GM18517 (cell line): Measurements from ENCODE around the gene C20orf202.

Source experiments
- ATAC-seq: cut with Tn5 transposase; IDR thresholded peaks from one replicate; pipeline ENCODE4 v1.9.1; 2021; ENCODE audit warnings: mild to moderate bottlenecking, moderate library complexity; ENCODE audit not compliant: unreplicated experiment

C20orf202 gene

DNA sequence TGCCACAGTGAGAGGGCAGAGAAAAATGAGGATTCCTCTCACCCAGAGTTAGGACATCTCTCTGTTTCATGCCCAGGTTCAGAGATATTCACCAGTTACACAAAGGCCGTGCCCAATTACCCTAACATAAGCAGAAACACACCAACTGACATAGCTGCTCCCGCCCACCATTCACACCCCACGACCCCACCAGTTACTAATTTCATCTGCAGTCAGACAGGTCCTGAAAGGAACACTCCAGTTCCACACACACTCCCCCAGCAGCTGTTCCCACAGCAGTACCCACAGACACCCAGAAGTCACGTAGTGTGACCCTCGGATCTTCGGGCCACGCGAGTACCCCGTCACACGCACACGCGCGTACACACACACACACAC, 19.0 kb upstream of the C20orf202 start:
- ATAC-seq: no peak

DNA sequence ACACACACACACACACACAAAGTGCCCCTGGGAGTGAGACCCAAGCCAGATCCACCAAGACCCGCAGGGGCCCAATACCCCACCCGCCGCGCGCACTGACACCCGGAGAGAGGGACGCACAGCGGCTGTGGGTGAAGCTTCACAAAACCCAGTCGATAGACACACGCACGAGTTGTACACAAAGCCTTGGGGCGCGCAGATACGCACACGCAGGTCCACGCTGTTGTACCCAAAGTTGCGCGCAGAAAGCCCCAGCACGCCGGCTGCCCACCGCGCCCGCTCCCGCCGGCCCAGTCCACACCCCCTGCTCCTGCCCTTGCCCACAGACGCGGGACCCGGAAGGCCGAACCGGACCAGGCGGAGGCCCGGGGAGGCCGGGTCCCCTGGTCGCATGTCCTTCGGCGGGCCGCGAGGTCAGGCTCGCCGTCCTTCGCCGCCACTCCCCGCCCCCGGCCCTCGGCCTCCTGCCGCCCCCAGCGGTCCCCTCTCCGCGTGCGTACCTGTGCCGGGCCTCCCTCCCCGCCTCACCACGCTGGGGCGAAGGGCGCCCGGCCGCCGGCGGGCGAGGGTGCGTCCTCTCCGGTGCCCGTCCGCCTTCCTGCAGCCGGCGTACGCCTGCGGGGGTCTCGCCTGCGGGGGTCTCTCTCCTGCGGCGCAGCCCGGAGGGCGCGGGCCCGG, 18.5 kb upstream of the C20orf202 start, which contains the start of gene TMEM74B:
Gene TMEM74B, minus strand, starts transcription at position 344 of the 678 bp plus-strand sequence. CDS start 1,180 bp downstream, outside the sequence.
- no peak for ATAC-seq

DNA sequence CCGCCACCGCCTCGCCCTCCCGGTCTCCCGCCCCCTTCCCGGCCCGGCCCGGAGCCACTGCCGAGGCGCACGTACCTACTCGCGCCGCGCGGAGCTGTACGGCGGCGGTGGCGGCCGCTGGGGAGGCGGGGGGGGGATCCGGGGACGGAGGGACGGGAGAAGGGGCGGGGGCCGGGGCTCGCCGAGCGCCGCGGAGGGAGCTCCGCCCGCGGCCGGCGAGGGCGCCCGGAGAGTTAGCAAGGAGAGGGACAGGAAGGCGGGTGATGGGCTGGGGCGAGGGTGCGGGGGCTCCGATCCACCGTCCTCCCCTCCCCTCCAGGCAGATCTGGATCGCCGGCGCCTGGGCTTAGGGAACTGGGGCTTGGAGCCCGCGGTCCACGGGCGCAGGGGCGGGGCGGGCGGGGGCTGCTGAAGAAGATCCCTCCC, 17.9 kb upstream of the C20orf202 start:
- ATAC-seq: no peak

DNA sequence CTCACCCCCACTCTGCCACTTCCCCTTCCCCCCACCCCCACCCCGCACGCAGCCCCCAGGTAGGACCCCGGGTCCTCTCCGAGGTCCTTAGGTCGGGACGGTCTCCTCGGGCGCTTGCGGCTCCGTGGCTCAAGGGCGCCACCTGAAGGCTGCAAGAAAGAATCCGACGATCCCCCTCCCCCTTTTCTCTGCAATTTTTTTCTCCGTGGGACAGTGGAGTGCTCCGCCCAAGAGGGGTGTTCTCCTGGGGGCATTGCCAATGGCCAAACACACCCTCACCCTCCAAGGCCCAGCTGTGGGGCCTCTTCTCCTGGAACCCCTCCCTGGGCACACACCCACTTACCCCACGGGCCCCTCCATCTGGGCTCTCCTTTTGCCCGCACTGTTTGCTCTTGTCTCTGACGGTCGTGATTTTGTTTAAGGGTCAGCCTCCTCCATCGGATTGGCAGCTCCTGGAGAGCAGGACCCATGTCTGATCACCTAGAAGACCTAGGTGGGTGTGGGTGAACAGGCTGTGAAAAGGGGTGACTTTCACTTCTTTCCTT, 17.4 kb upstream of the C20orf202 start:
- ATAC-seq: no peak

DNA sequence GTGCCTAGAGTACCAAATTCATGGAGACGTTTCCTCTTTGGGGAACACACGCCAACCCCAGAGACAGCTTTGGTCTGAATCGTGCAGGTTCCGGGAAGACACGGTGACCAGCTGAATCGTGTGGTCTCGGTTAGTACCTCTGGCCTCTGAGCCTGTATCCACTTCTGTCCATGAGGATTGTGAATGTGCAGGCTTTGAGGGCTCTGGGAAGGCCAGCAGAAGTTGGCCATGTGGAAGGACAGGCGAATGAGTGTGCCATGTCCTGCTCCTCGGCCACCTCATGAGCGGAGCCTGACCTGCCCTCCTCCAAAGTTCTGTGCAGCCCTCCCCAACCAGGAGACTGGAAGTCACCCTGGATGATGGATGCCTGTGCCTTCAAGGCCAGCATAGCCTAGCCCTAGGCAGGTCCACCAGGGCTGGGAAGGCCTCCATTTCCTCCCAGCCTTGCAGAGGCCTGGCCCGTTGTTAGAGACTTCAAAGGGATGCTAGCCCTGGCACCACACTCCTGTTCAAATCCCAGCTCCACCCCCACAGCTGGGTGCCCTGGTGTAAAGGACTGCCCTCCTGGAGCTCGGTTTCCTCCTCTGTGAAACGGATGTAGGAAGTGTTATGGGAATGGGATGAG, 16.8 kb upstream of the C20orf202 start:
- ATAC-seq: no peak

DNA sequence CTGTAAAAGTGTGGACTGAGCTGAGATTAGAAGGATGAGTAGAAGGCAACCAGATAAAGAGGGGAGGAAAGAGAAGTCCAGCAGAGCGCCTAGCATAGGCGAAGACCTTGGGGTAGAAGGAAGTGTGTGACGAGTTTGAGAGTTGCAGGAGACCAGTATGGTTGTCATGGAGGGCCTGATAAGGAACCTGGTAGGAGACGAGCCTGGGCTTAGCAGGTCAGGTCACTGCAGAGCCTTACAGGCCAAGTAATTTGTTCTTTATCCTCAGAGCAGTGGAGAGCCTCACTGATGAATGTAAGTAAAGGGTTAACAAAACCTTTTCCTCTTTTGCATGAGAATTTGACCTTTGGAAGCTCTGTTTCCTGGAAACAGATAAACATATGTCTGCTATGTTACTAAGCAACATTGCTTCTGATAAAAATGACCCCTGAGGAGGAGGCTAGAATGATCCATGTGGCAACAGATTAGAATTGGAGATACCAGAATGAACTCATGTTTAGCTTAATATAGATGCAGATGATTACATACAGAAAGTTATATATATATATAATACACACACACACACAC, 15.6 kb upstream of the C20orf202 start:
- ATAC-seq: no peak

DNA sequence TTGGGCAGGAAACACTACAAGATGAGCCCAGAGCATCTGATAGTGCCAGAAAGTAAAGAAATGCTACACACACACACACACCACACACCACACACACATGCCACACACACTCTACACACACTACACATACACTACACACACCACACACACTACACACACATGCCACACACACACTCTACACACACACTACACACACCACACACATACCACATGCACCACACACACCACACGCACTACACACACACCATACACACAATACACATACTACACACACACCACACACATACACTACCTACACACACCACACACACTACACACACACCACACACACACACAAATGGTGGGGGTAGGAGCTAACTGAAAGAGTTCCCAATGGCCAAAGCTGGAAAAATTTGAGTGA, 14.9 kb upstream of the C20orf202 start:
- ATAC-seq: no peak

DNA sequence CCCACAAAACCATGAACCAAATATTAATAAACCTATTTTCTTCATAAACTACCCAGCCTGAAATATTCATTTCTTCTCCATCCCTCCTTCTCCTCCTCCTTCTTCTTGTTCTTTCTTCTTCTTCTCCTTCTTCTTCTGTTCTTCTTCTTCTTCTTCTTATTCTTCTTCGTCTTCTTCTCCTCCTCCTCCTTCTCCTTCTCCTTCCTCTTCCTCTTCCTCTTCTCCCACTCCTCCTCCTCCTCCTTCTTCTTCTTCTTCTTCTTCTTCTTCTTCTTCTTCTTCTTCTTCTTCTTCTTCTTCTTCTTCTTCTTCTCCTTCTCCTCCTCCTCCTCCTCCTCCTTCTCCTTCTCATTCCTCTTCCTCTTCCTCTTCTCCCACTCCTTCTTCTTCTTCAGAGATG, 13.4 kb upstream of the C20orf202 start:
- no peak for ATAC-seq

DNA sequence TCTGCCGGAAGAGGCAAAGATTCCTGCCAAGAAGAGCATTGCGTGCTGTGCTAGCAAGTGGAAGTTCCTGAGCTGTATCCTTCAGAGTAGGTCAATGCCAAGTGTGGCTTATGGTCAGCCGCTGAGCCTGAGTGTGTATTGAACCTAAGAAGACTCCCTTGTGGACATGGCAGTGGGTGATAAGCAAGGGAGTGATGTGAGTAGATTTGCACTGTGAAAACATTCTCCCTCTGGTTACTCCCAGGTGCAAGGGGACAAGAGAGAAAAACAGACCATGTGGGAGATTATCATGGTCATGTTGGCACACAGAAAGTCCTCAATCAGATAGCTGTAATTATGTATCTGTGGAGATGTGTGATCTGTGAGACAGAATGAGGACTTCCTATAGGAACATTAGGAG, 12.4 kb upstream of the C20orf202 start:
- no peak for ATAC-seq

DNA sequence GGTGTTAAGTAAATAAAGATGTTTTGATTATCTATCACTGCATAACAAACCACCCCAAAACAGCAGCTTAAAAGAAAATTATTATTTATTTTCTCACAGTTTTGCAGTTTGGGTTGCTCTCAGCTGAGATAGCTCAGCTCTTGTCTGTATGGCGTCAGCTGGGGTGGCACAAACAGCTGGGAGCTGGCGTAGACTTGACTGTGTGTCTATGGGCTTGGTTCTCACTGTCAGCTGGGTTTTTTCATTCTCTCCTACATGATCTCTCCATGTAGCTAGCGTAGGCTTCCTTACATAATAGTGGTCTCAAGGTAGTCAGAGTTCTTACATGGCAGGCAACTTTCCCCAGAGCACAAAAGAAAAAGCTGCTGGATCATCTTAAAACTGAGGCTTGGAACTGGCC, 12.0 kb upstream of the C20orf202 start:
- ATAC-seq: no peak

DNA sequence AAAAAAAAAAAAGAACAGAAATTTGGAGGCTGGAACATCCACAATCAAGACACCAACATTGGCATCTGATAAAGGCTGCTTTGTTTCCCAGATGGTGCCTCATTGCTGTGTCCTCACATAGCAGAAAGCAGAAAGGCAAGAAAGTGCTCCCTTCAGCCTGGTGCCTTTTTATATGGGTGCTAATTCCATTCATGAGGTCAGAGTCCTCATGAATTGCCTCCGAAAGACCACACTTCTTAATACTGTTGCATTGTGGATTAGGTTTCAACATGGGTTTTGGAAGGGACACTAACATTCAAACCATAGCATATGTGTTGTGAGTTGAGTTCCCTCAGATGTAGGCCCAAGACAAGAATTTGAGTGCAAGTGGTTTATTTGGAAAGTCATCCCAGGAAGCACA, 8.0 kb upstream of the C20orf202 start:
- no peak for ATAC-seq

DNA sequence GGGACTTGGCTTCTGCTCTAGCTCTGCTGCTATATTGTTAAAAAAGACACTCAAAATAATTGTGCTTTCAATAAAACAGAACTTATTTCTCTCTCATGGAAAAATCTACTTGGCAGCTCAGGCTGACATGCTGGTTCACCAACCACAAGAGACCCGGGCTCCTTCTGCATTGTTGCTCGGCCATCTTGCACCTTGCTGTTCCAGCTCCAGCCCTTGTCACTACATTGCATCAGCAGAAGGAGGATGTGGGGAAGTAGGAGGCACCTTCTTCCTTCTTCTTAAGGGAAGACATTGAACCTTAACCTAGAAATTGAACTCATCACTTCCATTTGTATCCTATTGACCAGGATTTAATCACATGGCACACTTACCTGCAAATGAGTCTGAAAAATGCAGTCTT, 6.6 kb upstream of the C20orf202 start:
- no peak for ATAC-seq

DNA sequence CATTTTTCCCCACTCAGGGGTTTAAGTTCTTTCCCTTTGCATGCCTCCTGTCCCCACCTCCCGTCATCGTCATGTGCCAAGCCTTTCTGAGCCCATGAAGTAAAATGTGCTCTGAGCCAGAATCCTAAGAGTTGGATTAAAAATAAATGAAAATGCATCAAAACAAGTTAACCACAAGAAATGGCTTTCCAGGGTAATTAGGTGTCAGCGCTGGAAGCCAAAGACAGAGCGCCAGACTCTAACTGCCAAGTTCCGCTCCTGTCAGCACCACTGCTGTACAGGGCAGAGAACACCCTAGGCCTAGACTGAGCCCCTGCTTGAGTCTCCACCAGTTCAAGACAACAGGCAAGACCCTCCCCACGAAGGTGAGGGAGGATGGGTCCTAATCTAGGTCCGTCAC, 5.5 kb upstream of the C20orf202 start:
- ATAC-seq: no peak

DNA sequence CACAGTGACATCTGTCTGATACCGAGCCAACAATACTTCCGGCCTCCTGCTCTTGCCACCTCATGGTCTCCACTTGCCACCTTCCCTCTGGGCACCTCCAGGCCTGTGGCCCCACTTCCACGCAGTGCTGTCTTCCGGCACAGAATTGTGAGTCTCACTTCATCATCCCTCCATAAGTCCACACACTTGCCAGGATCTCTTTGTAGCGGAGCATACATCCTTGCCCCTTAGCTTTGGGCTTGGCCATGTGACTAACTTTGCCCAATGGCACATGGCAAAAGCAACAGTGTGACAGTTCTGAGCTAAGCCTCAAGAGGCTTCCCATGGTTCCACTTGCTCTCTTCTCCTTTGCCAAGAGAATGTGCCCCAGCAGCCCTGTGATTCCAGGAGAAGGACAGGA, 4.5 kb upstream of the C20orf202 start:
- no peak for ATAC-seq

DNA sequence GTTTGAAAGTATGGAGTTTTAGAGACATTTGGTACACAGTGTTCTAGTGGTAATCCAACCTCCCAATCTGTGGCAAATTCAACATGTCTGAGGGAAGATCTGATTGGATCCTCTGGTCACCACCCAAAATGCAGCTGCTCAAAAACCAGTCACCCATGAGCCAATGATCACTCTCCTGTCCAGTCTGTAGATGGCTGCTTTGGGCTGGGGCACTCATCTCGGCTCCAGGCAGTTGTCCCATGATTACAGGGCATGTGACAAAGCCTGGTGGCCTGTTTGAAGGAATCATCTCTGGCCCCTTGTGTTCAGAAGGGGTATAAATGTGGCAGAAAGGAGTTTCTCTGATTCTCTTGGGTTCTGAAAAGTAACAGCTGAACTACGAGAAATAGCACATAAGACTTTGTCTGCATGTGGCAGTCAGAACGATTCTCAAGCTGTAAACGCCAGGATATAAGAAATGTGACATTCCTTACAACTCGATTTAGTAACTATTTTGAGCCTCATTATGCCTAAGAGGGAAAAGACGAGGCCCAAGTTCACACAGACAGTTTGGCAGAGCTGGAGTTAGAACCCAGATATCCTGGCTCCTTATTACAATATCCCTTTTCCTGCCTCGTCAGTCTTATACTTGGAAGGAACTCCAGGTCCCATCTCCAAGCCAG, 3.9 kb upstream of the C20orf202 start:
- no peak for ATAC-seq

DNA sequence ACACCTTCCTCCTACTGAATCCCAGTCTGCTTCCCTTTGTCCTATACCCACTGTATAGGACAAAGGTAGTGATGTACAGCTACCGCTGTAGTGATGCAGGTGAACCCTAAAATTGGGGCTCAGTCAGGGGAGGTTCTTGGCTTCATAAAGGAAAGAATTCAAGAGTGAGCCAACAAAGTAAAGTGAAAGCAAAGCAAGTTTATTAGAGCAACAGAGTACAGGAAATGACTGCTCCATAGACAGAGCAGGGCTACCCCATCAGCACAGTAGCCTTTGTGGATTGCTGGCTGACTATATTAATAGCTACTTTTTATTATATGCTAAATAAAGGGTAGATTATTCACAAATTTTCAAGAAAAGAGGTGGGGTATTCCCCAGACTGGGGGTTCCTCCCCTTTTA, 3.3 kb upstream of the C20orf202 start:
- no peak for ATAC-seq

DNA sequence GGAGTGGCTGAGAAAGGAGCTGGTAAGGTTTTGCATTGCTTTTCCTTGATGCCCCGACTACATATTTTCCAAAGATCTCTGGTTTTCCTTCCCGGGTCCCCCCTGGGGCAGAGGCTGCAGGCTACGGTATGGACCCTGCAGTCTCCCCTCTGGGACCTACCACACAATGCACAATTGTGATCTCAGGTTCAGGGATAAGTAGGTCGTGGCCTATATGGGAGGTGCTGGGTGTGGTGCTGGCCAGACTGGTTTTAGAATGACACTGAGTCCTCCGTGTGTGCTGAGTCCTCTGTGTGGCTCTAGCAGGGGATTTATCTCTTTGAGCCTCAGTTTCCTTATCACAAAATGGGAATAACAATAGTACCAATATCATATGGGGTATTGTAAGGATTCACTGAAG, 376 bp downstream of the C20orf202 start:
- ATAC-seq: no peak

DNA sequence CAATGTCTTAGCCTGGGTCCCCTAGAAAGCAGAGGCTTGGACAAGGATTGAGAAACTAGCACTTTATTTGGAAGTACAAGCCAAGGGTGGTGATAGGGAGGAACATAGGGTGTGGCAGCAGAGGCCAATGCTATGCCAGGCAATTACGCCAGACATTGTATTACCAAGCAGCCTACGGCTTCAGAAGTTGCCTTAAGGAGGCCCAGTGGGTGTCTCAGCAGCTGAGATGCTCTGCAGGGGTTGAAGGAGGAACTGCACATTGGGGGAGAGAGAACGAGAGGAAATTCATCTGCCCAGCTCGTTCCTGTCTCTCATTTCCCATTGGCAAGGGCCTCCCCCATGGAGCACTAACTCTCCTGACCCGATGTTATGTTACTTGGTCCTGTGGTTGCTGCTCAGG, 859 bp downstream of the C20orf202 start:
- ATAC-seq: no peak

DNA sequence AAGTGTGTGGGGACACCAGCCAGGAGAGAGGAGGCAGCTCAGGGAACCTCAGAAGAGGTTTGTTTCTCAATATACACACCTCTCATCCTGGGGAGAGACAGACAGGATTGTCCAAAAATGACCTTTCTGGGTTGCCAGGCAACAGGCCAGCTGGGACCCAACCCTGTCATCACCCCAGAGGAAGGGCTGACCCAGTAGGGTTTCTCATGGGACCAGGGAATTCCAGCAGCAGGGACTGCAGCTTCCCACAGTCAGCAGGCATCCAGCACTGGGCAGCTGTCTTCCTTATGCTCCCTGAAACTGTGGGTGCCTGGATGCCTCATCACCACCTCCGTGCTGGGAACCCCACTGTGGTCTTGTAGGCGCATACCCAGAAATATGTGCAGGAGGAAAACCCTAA, 1.3 kb downstream of the C20orf202 start:
- no peak for ATAC-seq

DNA sequence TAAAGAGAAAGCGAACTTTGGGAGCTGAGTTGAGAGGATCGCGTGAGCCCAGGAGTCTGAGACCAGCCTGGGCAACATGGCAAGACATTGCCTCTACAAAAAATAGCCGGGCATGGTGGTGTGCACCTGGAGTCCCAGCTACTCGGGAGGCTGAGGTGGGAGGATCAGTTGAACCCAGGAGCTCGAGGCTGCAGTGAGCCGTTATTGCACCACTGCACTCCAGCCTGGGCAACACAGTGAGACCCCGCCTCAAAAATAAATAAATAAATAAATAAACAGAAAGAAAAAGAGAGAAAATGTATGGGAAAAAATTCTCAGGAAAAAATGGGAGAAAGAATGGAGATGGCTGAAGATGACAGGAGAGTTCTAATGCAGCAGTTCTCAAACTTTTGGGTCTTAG, 2.5 kb downstream of the C20orf202 start:
- no peak for ATAC-seq

DNA sequence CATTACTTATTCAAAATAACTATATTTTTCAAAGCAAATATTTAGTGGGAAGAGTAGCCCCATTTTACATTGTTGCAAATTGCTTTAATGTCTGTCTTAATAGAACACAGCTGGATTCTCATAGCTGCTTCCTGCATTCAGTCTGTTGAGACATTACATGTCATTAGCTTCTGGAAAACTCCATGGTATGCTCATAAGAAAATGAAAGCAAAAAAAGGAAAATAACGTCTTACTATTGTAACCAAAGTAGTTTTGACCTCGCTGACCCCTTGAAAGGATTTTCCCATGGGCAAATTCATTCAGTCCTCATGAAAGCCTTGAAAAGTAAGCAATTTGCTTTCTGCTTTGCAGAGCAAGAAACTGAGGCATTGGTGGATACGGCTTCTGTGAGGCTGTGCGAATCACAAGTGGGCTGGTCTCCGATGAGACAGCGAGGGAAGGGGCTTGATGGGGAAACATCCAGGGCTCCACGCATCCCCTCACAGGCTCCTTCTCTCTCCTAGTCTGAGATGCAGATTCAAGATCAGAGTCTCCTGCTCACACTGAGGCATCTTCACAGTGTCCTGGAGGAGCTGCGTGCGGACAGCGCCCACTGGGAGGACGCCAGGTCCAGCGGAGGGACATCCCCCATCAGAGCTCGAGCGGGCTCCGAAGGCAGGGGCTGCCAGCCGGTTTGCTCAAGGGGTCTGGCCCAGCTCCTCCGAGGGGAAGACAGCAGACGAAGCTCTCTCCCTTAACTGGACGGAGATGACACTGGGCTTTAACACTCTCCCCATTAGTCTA, 3.3 kb downstream of the C20orf202 start:
- no peak for ATAC-seq
